VCaP (cell line): Measurements from ENCODE around the gene HOXA13.

Source experiments
- H3K27ac ChIP-seq: fragments of 450-650 bp; 2 replicates; pipeline ENCODE4 v1.5.1; 2017
- TF ChIP-seq, protein P1 (sequence below): fragments of 450-650 bp; conservative IDR thresholded peaks from 2 replicates; pipeline ENCODE4 v1.5.1; 2017; ENCODE audit warnings: mild to moderate bottlenecking, moderate library complexity

HOXA13 gene

GRCh38 chr7:27173956-27174873 lies 25.7 kb downstream of the HOXA13 start, which contains the start of gene HOXA10:
TSS of gene HOXA10 (minus strand) at chr7:27174320. CDS start at chr7:27174306, 14 bp downstream.
- peak within 1 kb of the TSS; percentile 99 for H3K27ac ChIP-seq

GRCh38 chr7:27173511-27173955 lies 26.4 kb downstream of the HOXA13 start:
- TF ChIP-seq, protein P1, sequence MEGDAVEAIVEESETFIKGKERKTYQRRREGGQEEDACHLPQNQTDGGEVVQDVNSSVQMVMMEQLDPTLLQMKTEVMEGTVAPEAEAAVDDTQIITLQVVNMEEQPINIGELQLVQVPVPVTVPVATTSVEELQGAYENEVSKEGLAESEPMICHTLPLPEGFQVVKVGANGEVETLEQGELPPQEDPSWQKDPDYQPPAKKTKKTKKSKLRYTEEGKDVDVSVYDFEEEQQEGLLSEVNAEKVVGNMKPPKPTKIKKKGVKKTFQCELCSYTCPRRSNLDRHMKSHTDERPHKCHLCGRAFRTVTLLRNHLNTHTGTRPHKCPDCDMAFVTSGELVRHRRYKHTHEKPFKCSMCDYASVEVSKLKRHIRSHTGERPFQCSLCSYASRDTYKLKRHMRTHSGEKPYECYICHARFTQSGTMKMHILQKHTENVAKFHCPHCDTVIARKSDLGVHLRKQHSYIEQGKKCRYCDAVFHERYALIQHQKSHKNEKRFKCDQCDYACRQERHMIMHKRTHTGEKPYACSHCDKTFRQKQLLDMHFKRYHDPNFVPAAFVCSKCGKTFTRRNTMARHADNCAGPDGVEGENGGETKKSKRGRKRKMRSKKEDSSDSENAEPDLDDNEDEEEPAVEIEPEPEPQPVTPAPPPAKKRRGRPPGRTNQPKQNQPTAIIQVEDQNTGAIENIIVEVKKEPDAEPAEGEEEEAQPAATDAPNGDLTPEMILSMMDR: no peak
- peak overlapping the region; percentile 99 for H3K27ac ChIP-seq

More at GRCh38 chr7:27173956-27174873, 25.7 kb downstream of the HOXA13 start, which contains the start of gene HOXA10:
- TF ChIP-seq, protein P1: no peak

- H3K27ac ChIP-seq: peak overlapping the region; percentile 99
- TF ChIP-seq, protein P1: no peak
These were observed 26.9 kb downstream of the HOXA13 start for GRCh38 chr7:27172823-27173510.

DNA sequence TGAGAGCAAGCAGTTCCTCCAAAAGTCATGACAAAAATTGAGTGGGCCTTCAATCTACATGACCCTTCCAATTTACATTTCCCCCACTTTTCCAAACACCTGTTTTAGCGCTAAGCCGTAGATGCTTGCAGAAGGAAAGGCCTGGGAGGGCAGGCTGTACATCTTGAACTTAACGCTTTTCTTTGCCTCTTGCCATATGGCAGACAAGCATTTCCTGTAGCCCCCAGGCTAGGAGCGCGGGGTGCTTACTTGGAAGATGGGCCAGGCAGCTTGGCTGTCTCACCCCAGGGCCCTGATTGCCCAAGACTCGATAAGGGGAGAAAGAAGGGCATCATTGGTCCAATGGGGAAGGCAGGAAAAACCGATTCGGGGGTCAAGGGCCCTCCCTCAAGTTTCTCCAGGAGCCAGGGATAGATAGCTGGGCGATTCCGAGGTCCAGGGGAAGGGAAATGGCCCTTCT lies 27.5 kb downstream of the HOXA13 start:
- TF ChIP-seq, protein P1: no peak
- H3K27ac ChIP-seq: peak overlapping the region; percentile 99

GRCh38 chr7:27171637-27172314 lies 28.1 kb downstream of the HOXA13 start:
- TF ChIP-seq, protein P1: peak; percentile 9; the same call in 1 of the 2 replicates
- peak overlapping the region; percentile 99 for H3K27ac ChIP-seq

GRCh38 chr7:27171325-27171636 lies 28.6 kb downstream of the HOXA13 start:
- TF ChIP-seq, protein P1: no peak
- H3K27ac ChIP-seq: peak overlapping the region; percentile 99
